Skeletal muscle cell (primary cell): ENCODE data around the gene AGAP1.

Source experiments
- DNase-seq: peaks from one replicate; pipeline ENCODE4 v3.0.0-alpha.2; 2010; ENCODE audit warnings: low read depth
- H3K4me3 ChIP-seq: 2 replicates; pipeline ENCODE4 v1.5.1; 2011; ENCODE audit warnings: low read depth, mild to moderate bottlenecking, control low read depth, low read length, moderate library complexity

Gene AGAP1

GRCh38 chr2:235689427-235689853, 195.6 kb downstream of the AGAP1 start:
- no peak for DNase-seq
- H3K4me3 ChIP-seq: no peak overlapping the region

- DNase-seq: no peak
- H3K4me3 ChIP-seq: no peak overlapping the region
Measured at GRCh38 chr2:235690082-235690808, 196.4 kb downstream of the AGAP1 start.

GRCh38 chr2:235690809-235691450, 197.1 kb downstream of the AGAP1 start:
- H3K4me3 ChIP-seq: no peak overlapping the region
- DNase-seq: no peak

GRCh38 chr2:235692076-235692475, 198.2 kb downstream of the AGAP1 start:
- H3K4me3 ChIP-seq: no peak overlapping the region
- no peak for DNase-seq

- H3K4me3 ChIP-seq: no peak overlapping the region
- no peak for DNase-seq
Measured at GRCh38 chr2:235692671-235693171, 198.9 kb downstream of the AGAP1 start.

- no peak for DNase-seq
Measured at GRCh38 chr2:235693279-235693678, 199.4 kb downstream of the AGAP1 start.

GRCh38 chr2:235694721-235695601, 201.1 kb downstream of the AGAP1 start:
- no peak for DNase-seq
- no peak overlapping the region for H3K4me3 ChIP-seq

More at GRCh38 chr2:235693279-235693678, 199.4 kb downstream of the AGAP1 start:
- H3K4me3 ChIP-seq: no peak overlapping the region

GRCh38 chr2:235695602-235695895, 201.7 kb downstream of the AGAP1 start:
- H3K4me3 ChIP-seq: no peak overlapping the region
- no peak for DNase-seq

- no peak overlapping the region for H3K4me3 ChIP-seq
- no peak for DNase-seq
Measured at GRCh38 chr2:235697041-235697440, 203.2 kb downstream of the AGAP1 start.

- no peak for DNase-seq
- H3K4me3 ChIP-seq: no peak overlapping the region
Measured at GRCh38 chr2:235698028-235698427, 204.2 kb downstream of the AGAP1 start.

- DNase-seq: no peak
Measured at GRCh38 chr2:235698491-235698890, 204.6 kb downstream of the AGAP1 start.

GRCh38 chr2:235699576-235699975, 205.7 kb downstream of the AGAP1 start:
- H3K4me3 ChIP-seq: no peak overlapping the region
- no peak for DNase-seq

More at GRCh38 chr2:235698491-235698890, 204.6 kb downstream of the AGAP1 start:
- no peak overlapping the region for H3K4me3 ChIP-seq

- no peak overlapping the region for H3K4me3 ChIP-seq
- no peak for DNase-seq
Measured at GRCh38 chr2:235701206-235701981, 207.6 kb downstream of the AGAP1 start.

GRCh38 chr2:235702186-235702585, 208.3 kb downstream of the AGAP1 start:
- no peak overlapping the region for H3K4me3 ChIP-seq
- no peak for DNase-seq

- no peak for DNase-seq
- H3K4me3 ChIP-seq: no peak overlapping the region
Measured at GRCh38 chr2:235703711-235704295, 210.0 kb downstream of the AGAP1 start.

- DNase-seq: no peak
- H3K4me3 ChIP-seq: no peak overlapping the region
Measured at GRCh38 chr2:235705296-235705695, 211.5 kb downstream of the AGAP1 start.

GRCh38 chr2:235706506-235706905, 212.7 kb downstream of the AGAP1 start:
- DNase-seq: no peak
- H3K4me3 ChIP-seq: no peak overlapping the region

GRCh38 chr2:235707411-235708096, 213.7 kb downstream of the AGAP1 start:
- no peak for DNase-seq

More at GRCh38 chr2:235707411-235708096, 213.7 kb downstream of the AGAP1 start:
- no peak overlapping the region for H3K4me3 ChIP-seq
